SK-N-SH (cell line): ENCODE results near the gene PIP5KL1. TPM values are rescaled to one million over a fixed set of nuclear protein-coding genes. Genes with fewer than 3 reads are reported as not detected.

ENCODE experiments used
- CTCF ChIA-PET: fragments of 300-600, 350-600 bp; formaldehyde crosslinking; extraction: SDS; loops from one replicate; lab custom pipeline; 2021; lab: Yijun Ruan, JAX
- POLR2A ChIA-PET: fragments of 350-600 bp; sonication (Branson Sonifier 250); formaldehyde crosslinking; extraction: SDS; loops from one replicate; lab custom pipeline; 2020; ENCODE audit warnings: antibody characterized with exemption, inconsistent platforms; lab: Yijun Ruan, JAX
- DNase-seq: peaks from one replicate; pipeline ENCODE4 v3.0.0; 2012
- H2AFZ ChIP-seq: fragments of 200-600 bp; sonication (generic); 2 replicates; pipeline ENCODE4 v1.8.1; 2016; ENCODE audit warnings: antibody characterized with exemption, mild to moderate bottlenecking, low read depth
- H3F3A ChIP-seq: fragments of 200-600 bp; sonication (generic); replicated peaks from 2 replicates; pipeline ENCODE3; 2016; ENCODE audit warnings: antibody characterized with exemption, mild to moderate bottlenecking; ENCODE audit not compliant: insufficient read depth
- H3K27ac ChIP-seq, 2 experiments: fragments of 200-500 bp in 1 of 2; fragments of 200-600 bp in 1 of 2; sonication (Bioruptor generic) in 1 of 2; sonication (generic), shearing (Covaris generic) in 1 of 2; 2 replicates each; pipeline versions ENCODE4 v1.5.1 to v1.6.1; 2014 to 2016; ENCODE audit warnings: low read depth in 2 of 2, inconsistent platforms in 1 of 2, low read length in 1 of 2, mild to moderate bottlenecking in 1 of 2, mixed read lengths in 1 of 2
- H3K27me3 ChIP-seq: fragments of 200-600 bp; sonication (generic), shearing (Covaris generic); 2 replicates; pipeline ENCODE4 v1.6.1; 2016; ENCODE audit warnings: mixed run types; ENCODE audit not compliant: insufficient read depth
- H3K36me3 ChIP-seq, 2 experiments: fragments of 200-500 bp in 1 of 2; fragments of 200-600 bp in 1 of 2; sonication (Bioruptor generic) in 1 of 2; sonication (generic) in 1 of 2; replicated peaks in 1 of 2; 2 replicates each; pipeline versions ENCODE3 to v1.5.1; 2014 to 2016; ENCODE audit warnings: low read length in 1 of 2, mild to moderate bottlenecking in 1 of 2; ENCODE audit not compliant: insufficient read depth in 2 of 2, control insufficient read depth in 1 of 2
- H3K4me1 ChIP-seq, 2 experiments: fragments of 200-500 bp in 1 of 2; fragments of 200-600 bp in 1 of 2; sonication (Bioruptor generic) in 1 of 2; sonication (generic), shearing (Covaris generic) in 1 of 2; 2 replicates each; pipeline versions ENCODE4 v1.5.1 to v1.6.1; 2014 to 2016; ENCODE audit warnings: low read depth in 1 of 2, low read length in 1 of 2, mixed run types in 1 of 2; ENCODE audit not compliant: insufficient read depth in 2 of 2, control insufficient read depth in 1 of 2
- H3K4me2 ChIP-seq: fragments of 200-600 bp; sonication (generic), shearing (Covaris generic); 2 replicates; pipeline ENCODE4 v1.6.1; 2017; ENCODE audit warnings: mixed run types
- H3K4me3 ChIP-seq, 2 experiments: fragments of 200-500 bp in 1 of 2; fragments of 200-600 bp in 1 of 2; sonication (Bioruptor generic) in 1 of 2; sonication (generic), shearing (Covaris generic) in 1 of 2; 2 replicates each; pipeline versions ENCODE4 v1.5.1 to v1.8.1; 2014 to 2016; ENCODE audit warnings: low read depth in 2 of 2, inconsistent platforms in 1 of 2, low read length in 1 of 2, mild to moderate bottlenecking in 1 of 2, mixed read lengths in 1 of 2, moderate library complexity in 1 of 2
- H3K79me2 ChIP-seq: fragments of 200-600 bp; sonication (generic); 2 replicates; pipeline ENCODE4 v1.8.1; 2017; ENCODE audit warnings: mild to moderate bottlenecking; ENCODE audit not compliant: insufficient read depth
- H3K9ac ChIP-seq: fragments of 200-600 bp; sonication (generic); 2 replicates; pipeline ENCODE4 v1.6.1; 2017; ENCODE audit warnings: mixed run types
- H3K9me2 ChIP-seq: fragments of 200-600 bp; sonication (generic); 2 replicates; pipeline ENCODE4 v1.6.1; 2017; ENCODE audit warnings: mixed run types
- H3K9me3 ChIP-seq: fragments of 200-600 bp; sonication (generic); 2 replicates; pipeline ENCODE4 v1.6.1; 2017; ENCODE audit warnings: mixed run types, mild to moderate bottlenecking, moderate library complexity
- H4K20me1 ChIP-seq: fragments of 200-600 bp; sonication (generic); 2 replicates; pipeline ENCODE4 v1.6.1; 2017; ENCODE audit warnings: mild to moderate bottlenecking, mixed run types; ENCODE audit not compliant: insufficient read depth
- CTCF ChIP-seq: fragments of 200-600 bp; sonication (generic); IDR thresholded peaks from 2 replicates; pipeline ENCODE4 v1.6.1; 2017; ENCODE audit warnings: antibody characterized with exemption, mild to moderate bottlenecking, moderate library complexity
- ELF1 ChIP-seq: IDR thresholded peaks from 2 replicates; pipeline ENCODE4 v1.4.0; 2012
- EP300 ChIP-seq, 2 experiments: IDR thresholded peaks; 2 replicates each; pipeline versions ENCODE4 v1.4.0 to v1.6.1; 2012; ENCODE audit warnings: borderline replicate concordance in 1 of 2, low read depth in 1 of 2, low read length in 1 of 2
- EZH2phosphoT487 ChIP-seq: fragments of 200-600 bp; sonication (generic); IDR thresholded peaks from 2 replicates; pipeline ENCODE4 v1.6.1; 2017; ENCODE audit warnings: low read depth, mixed run types, mild to moderate bottlenecking, antibody characterized with exemption, moderate library complexity, borderline replicate concordance
- FOSL2 ChIP-seq: IDR thresholded peaks from 2 replicates; pipeline ENCODE4 v1.4.0; 2012; ENCODE audit warnings: low read depth, mild to moderate bottlenecking, moderate library complexity, borderline replicate concordance
- FOXM1 ChIP-seq: IDR thresholded peaks from 2 replicates; pipeline ENCODE4 v1.4.0; 2012; ENCODE audit warnings: low read depth, mild to moderate bottlenecking
- GABPA ChIP-seq: IDR thresholded peaks from 2 replicates; pipeline ENCODE4 v1.4.0; 2012; ENCODE audit warnings: low read depth, mild to moderate bottlenecking
- MAX ChIP-seq: IDR thresholded peaks from 2 replicates; pipeline ENCODE4 v1.4.0; 2012; ENCODE audit warnings: low read depth
- MEF2A ChIP-seq: IDR thresholded peaks from 2 replicates; pipeline ENCODE4 v1.4.0; 2012; ENCODE audit warnings: low read depth, borderline replicate concordance
- NFIC ChIP-seq: IDR thresholded peaks from 2 replicates; pipeline ENCODE4 v1.4.0; 2012; ENCODE audit warnings: borderline replicate concordance
- POLR2AphosphoS5 ChIP-seq: IDR thresholded peaks from 2 replicates; pipeline ENCODE4 v1.6.1; 2012; ENCODE audit warnings: low read depth, low read length
- REST ChIP-seq: IDR thresholded peaks from 2 replicates; pipeline ENCODE4 v1.6.1; 2012; ENCODE audit warnings: mild to moderate bottlenecking, low read depth, low read length, moderate library complexity
- RXRA ChIP-seq: IDR thresholded peaks from 2 replicates; pipeline ENCODE4 v1.4.0; 2012; ENCODE audit warnings: low read depth, mild to moderate bottlenecking, borderline replicate concordance
- SMC3 ChIP-seq: IDR thresholded peaks from 2 replicates; pipeline ENCODE4 v1.6.1; 2012; ENCODE audit warnings: low read depth, low read length, improper control_type of control experiment
- TAF1 ChIP-seq: IDR thresholded peaks from 2 replicates; pipeline ENCODE4 v1.6.1; 2012; ENCODE audit warnings: low read depth, mild to moderate bottlenecking, low read length, moderate library complexity, borderline replicate concordance
- TCF12 ChIP-seq: IDR thresholded peaks from 2 replicates; pipeline ENCODE4 v1.4.0; 2012
- WGBS: methylation state at CpG from one replicate; pipeline ENCODE4 v1.1.6; 2017; ENCODE audit warnings: low lambda C conversion rate; 5-methylcytosine and 5-hydroxymethylcytosine counted together
- polyA plus RNA-seq, 3 experiments: library from polyadenylated mRNA; depleted of rRNA; stranded (reverse); fragments of >200 nt; gene quantifications; 2 replicates each; pipeline ENCODE4 v1.2.3, GENCODE V29; 2012
- TF ChIP-seq, protein P1 (sequence below): IDR thresholded peaks from 2 replicates; pipeline ENCODE4; 2012
- TF ChIP-seq, protein P2 (sequence below): fragments of 150-350 bp; IDR thresholded peaks from 2 replicates; pipeline ENCODE4 v1.6.1; 2017; ENCODE audit warnings: antibody characterized with exemption, low read length, low read depth, borderline replicate concordance
- TF ChIP-seq, protein P3 (sequence below): IDR thresholded peaks from 2 replicates; pipeline ENCODE4 v1.4.0; 2012; ENCODE audit warnings: low read depth, borderline replicate concordance
- TF ChIP-seq, protein P4 (sequence below): IDR thresholded peaks from 2 replicates; pipeline ENCODE4 v1.4.0; 2012; ENCODE audit warnings: low read depth, borderline replicate concordance

The PIP5KL1 gene
- polyA plus RNA-seq, 1 of the 3 experiments (the other 2 are of a cell fraction), result 4.0 TPM

- H3K36me3 ChIP-seq, result no peaks in the 10 kb centered on the region
- 66% methylated on average over 3 of the region's 5 CpGs for whole genome bisulfite sequencing
- ChIA-PET CTCF (interaction anchor here (1.2 to 1.8 kb wide), 3 partner anchors 31 to 170 kb away, joined by 4 to 5 read pairs (median 4); partner anchors contain the start of gene TOR2A), POLR2A (interaction anchor here (1.0 kb wide), 1 partner anchor 10 kb away, joined by 4 read pairs; no protein-coding TSS in a partner anchor)
- no peak overlapping the region for H3K9ac ChIP-seq
- peaks cover 0 to 15% of the 10 kb centered on the region in 2 experiments; a peak in 1 of 4 replicates for H3K4me1 ChIP-seq
- H3F3A ChIP-seq, result peaks cover 3% of the 10 kb centered on the region
- no peak overlapping the region for H3K4me2 ChIP-seq
- no peak for TF ChIP-seq REST
- no peak for TF ChIP-seq SMC3
- TF ChIP-seq, protein P1, sequence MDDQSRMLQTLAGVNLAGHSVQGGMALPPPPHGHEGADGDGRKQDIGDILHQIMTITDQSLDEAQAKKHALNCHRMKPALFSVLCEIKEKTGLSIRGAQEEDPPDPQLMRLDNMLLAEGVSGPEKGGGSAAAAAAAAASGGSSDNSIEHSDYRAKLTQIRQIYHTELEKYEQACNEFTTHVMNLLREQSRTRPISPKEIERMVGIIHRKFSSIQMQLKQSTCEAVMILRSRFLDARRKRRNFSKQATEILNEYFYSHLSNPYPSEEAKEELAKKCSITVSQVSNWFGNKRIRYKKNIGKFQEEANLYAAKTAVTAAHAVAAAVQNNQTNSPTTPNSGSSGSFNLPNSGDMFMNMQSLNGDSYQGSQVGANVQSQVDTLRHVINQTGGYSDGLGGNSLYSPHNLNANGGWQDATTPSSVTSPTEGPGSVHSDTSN, result no peak
- TF ChIP-seq, protein P2, sequence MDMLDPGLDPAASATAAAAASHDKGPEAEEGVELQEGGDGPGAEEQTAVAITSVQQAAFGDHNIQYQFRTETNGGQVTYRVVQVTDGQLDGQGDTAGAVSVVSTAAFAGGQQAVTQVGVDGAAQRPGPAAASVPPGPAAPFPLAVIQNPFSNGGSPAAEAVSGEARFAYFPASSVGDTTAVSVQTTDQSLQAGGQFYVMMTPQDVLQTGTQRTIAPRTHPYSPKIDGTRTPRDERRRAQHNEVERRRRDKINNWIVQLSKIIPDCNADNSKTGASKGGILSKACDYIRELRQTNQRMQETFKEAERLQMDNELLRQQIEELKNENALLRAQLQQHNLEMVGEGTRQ, result no peak
- no peak for TF ChIP-seq GABPA
- no peak for TF ChIP-seq TCF12
- TF ChIP-seq EZH2phosphoT487, result no peak
- no peak for TF ChIP-seq CTCF
- no peak for TF ChIP-seq MEF2A
- TF ChIP-seq, protein P3, sequence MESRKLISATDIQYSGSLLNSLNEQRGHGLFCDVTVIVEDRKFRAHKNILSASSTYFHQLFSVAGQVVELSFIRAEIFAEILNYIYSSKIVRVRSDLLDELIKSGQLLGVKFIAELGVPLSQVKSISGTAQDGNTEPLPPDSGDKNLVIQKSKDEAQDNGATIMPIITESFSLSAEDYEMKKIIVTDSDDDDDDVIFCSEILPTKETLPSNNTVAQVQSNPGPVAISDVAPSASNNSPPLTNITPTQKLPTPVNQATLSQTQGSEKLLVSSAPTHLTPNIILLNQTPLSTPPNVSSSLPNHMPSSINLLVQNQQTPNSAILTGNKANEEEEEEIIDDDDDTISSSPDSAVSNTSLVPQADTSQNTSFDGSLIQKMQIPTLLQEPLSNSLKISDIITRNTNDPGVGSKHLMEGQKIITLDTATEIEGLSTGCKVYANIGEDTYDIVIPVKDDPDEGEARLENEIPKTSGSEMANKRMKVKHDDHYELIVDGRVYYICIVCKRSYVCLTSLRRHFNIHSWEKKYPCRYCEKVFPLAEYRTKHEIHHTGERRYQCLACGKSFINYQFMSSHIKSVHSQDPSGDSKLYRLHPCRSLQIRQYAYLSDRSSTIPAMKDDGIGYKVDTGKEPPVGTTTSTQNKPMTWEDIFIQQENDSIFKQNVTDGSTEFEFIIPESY, result no peak
- TF ChIP-seq NFIC, result no peak
- no peak for TF ChIP-seq TAF1
- TF ChIP-seq, protein P4, sequence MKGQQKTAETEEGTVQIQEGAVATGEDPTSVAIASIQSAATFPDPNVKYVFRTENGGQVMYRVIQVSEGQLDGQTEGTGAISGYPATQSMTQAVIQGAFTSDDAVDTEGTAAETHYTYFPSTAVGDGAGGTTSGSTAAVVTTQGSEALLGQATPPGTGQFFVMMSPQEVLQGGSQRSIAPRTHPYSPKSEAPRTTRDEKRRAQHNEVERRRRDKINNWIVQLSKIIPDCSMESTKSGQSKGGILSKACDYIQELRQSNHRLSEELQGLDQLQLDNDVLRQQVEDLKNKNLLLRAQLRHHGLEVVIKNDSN, result no peak
- TF ChIP-seq RXRA, result no peak
- no peak for TF ChIP-seq FOSL2
- TF ChIP-seq ELF1, result no peak
- TF ChIP-seq FOXM1, result no peak
- no peak for TF ChIP-seq POLR2AphosphoS5
- TF ChIP-seq EP300 (IDR thresholded peaks at IDR 0.05; ENCODE audit: borderline replicate concordance in 1 of 2, low read depth in 1 of 2, low read length in 1 of 2), result no peak
- no peak for TF ChIP-seq MAX
- TF ChIP-seq, all 33 proteins: peak for 0
- Histone ChIP-seq H4K20me1 (no peaks in the 10 kb centered on the region), H3K27ac (no peak overlapping the region; a peak in 1 of 4 replicates), H3K4me3 (no peak overlapping the region), H3K9me3 (no peaks in the 10 kb centered on the region), H2AFZ (no peak overlapping the region), H3K79me2 (no peaks in the 10 kb centered on the region), H3K27me3 (no peaks in the 10 kb centered on the region), H3K9me2 (no peaks in the 10 kb centered on the region)
- DNase-seq, result no peak
Measured at GRCh38 chr9:127905004-127905728, 25.4 kb downstream of the PIP5KL1 start.
